HTERT RPE-1 (cell line): Measurements from ENCODE around the gene HK1.

Experiments used
- in situ Hi-C: fragments of 300-500 bp; cut with MboI; formaldehyde crosslinking; loops from 4 replicates; pipeline ENCODE4 v1.14.3; 2020; ENCODE audit warnings: low sequenced_read_pairs

Gene HK1

GRCh38 chr10:69392481-69393000 lies 114.2 kb downstream of the HK1 start:
- in situ Hi-C loops = loop anchor here (25.0 kb wide), 1 partner anchor 155 kb away; no protein-coding TSS in a partner anchor

- in situ Hi-C loops = loop anchor here (25.0 kb wide), 1 partner anchor 157 kb away; no protein-coding TSS in a partner anchor
Observed at GRCh38 chr10:69394020-69394419, 115.7 kb downstream of the HK1 start.

GRCh38 chr10:69397972-69398371 lies 119.7 kb downstream of the HK1 start:
- in situ Hi-C loops = loop anchor here (25.0 kb wide), 1 partner anchor 161 kb away; no protein-coding TSS in a partner anchor

- in situ Hi-C loops = loop anchor here (25.0 kb wide), 1 partner anchor 161 kb away; no protein-coding TSS in a partner anchor
Observed at GRCh38 chr10:69398466-69398865, 120.2 kb downstream of the HK1 start.

GRCh38 chr10:69400936-69401335 lies 122.6 kb downstream of the HK1 start:
- in situ Hi-C loops = no loop called here

GRCh38 chr10:69401416-69401815 lies 123.1 kb downstream of the HK1 start:
- in situ Hi-C loops = no loop called here

GRCh38 chr10:69402386-69402785 lies 124.1 kb downstream of the HK1 start:
- in situ Hi-C loops = no loop called here

- in situ Hi-C loops = no loop called here
Observed at GRCh38 chr10:69403066-69403465, 124.8 kb downstream of the HK1 start.

GRCh38 chr10:69403519-69403918 lies 125.2 kb downstream of the HK1 start:
- in situ Hi-C loops = no loop called here

GRCh38 chr10:69404786-69405185 lies 126.5 kb downstream of the HK1 start:
- in situ Hi-C loops = no loop called here

- in situ Hi-C loops = no loop called here
Observed at GRCh38 chr10:69405221-69405620, 126.9 kb downstream of the HK1 start.

- in situ Hi-C loops = no loop called here
Observed at GRCh38 chr10:69406302-69406811, 128.1 kb downstream of the HK1 start.

- in situ Hi-C loops = no loop called here
Observed at GRCh38 chr10:69406816-69407580, 128.7 kb downstream of the HK1 start.

GRCh38 chr10:69407621-69408301 lies 129.5 kb downstream of the HK1 start:
- in situ Hi-C loops = no loop called here

GRCh38 chr10:69408318-69409175 lies 130.3 kb downstream of the HK1 start:
- in situ Hi-C loops = no loop called here

GRCh38 chr10:69409176-69409495 lies 130.8 kb downstream of the HK1 start:
- in situ Hi-C loops = no loop called here

- in situ Hi-C loops = no loop called here
Observed at GRCh38 chr10:69409968-69410367, 131.7 kb downstream of the HK1 start.

- in situ Hi-C loops = no loop called here
Observed at GRCh38 chr10:69410487-69410886, 132.2 kb downstream of the HK1 start.

- in situ Hi-C loops = no loop called here
Observed at GRCh38 chr10:69411476-69411875, 133.2 kb downstream of the HK1 start.

- in situ Hi-C loops = no loop called here
Observed at GRCh38 chr10:69412232-69412790, 134.0 kb downstream of the HK1 start.
